SHP77 treated with DMSO at 0.1 percent for 48 hours (cell line): Measurements from ENCODE around the gene ANO5.
"Not testable (repeated sequence)": the region's sequence is repeated elsewhere in the genome, so short reads cannot be mapped to it uniquely, and the experiment has no call there.

Experiments used
- DNase-seq: peaks from one replicate; lab custom pipeline; 2025; lab: John Stamatoyannopoulos, UW

ANO5 gene

DNA sequence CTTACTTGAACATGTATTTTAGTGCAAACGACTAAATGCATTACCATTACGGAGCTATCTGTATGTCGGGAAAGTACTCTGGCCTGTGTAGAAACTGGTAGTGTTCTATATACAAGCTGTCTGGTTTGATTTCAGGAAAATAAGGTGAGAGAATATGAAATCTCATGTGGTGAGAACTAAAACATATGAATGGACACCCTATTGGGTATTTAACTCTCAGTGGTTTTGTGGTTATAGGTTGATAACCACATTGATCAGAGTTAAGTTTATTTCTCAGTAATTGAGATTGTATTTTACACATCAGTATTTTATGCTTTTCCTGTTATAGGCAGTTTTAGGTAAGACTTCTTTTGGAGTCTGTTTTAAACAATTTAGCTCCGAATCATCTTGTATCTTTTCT, 10.4 kb downstream of the ANO5 start:
- DNase-seq = no peak

DNA sequence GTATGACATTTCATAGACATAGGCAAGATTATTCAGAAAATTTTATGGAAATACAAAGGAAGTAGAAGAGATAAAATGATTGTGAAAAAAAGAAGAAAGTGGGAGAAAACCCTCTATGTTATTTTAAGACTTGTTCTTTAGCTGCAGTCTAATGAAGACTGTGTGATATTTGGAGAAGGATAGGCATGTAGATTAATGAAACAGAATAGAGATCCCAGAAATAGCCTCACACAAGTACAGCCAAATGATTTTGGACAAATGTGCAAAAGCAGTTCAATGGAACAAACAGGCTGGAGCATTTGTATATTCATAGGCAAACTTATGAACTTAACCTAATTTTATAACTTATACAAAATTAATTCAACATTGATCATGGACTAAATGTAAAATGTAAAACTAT, 14.3 kb downstream of the ANO5 start:
- no peak for DNase-seq

DNA sequence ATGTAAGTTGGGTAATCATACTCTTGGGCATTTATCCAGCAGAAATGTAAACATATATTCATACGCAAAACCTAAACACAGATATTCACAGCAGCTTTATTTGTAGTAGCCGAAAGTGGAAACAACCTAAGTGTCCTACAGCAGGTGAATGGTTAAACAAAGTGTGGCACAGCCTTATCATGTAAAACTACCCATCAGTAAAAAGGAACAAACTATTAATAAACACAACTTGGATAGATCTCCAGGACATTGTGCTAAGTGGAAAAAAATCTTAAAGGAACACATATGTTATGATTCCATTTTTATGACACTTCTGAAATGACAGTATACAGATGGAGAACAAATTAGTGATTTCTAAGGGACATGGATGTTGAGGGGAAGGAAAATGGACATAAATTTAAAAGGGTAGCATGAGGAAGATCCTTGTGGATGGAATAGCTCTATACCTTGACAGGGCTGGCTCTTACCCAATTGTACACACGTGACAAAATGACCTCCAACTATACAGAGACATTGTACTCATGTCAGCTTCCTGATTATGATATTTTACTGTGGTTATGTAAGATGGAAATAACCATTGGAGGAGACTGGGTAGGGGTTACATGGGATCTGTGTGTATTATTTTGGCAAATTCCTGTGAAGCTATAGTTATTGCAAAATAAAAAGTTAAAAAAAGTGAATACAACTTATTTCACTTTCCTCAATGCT, 15.4 kb downstream of the ANO5 start:
- DNase-seq = no peak

DNA sequence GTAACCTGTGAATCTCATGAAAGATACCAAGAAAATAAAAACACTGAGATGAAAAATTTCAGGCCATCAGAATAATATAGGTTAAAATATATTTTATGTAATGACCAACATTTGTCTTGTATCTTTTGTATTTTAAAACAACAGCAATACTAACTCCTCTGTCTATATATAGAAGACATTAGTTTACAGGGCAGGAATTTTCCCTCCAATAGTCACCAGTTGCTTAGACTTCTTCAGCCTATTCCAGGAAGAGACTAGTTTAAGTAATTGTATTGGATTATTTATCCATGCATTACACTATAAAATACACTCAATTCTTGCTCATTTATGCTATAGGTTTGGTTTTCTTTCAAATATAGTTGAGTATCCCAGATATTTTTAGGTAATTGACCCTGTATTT, 24.1 kb downstream of the ANO5 start:
- DNase-seq = no peak

DNA sequence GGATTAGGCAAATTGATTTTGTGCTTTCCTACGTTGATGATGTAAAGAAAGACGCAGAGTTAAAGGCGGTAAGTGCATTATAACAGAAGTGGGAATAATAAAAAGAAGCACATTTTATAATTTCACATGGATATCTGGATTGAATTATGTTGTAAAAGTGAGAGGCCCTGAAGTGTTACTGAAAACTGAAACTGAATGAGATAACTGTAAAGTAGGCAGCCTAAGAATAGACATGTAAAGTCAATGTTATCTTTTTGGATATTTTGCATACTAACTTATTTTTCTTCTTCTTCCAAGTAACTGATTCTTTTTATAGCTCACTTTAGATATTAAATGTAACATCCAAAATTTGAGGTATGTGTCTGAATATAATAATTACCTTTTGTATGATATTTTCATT, 28.3 kb downstream of the ANO5 start:
- no peak for DNase-seq

DNA sequence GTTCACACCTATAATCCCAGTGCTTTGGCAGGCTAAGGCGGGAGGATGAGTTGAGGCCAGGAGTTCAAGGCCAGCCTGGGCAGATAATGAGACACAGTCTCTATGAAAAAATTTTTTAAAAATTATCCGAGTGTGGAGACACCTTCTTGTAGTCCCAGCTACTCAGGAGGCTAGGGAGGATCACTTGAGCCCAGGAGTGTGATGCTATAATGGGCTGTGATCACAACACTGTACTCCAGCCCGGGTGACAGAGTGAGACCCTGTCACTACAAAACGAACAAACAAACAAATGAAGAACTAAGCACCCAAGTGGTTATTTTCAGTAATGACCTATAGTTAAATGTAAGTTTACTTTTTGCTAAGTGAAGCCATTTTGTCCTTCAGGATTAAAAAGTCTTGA, 32.3 kb downstream of the ANO5 start:
- no peak for DNase-seq

DNA sequence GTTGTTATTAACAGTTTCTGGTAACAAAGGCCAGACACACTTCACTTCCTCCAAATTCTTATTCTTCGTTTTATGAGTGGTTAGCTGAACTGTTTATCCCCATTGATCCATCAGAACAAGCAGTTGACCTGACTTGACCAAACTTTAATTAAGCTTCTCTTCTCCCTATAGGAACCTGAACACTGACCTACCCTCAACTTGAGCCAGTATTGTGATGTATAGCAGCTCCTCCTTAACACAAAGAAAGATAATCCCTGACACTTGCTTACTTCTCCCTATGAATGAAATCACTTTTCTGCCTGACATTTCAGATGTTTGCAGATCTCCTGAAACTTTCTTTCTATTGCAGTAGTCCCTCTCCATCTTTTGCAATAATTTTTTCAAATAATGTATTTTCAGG, 41.9 kb downstream of the ANO5 start:
- no peak for DNase-seq

DNA sequence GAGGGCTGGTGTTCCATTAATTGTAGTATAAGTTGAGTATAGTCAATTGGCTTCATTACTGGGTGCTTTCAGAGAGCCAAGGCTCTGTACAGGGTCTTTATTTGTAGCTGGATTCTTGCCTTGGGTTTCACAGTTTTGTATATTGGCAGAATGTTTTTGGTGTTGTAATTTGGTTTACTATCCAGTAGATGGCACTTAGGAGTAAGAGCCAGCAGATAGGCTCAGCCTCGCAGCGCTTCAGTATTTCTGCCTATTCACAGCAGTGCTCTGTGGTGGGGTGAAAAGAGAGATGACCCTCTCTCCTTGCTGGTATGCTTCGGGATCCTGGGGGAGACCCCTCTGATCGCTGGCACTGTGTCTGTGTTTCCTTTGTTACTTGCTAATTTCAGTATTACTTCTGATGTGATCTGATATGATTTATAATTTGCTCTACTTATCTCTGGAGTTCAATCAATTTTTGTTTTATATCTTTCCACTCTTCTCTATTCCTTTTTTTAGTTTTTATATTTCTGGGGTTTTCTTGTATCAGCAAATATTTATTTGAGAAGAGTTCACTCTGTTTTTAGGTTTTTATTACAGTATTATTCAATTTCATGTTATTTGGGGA, 52.2 kb downstream of the ANO5 start:
- DNase-seq = no peak

DNA sequence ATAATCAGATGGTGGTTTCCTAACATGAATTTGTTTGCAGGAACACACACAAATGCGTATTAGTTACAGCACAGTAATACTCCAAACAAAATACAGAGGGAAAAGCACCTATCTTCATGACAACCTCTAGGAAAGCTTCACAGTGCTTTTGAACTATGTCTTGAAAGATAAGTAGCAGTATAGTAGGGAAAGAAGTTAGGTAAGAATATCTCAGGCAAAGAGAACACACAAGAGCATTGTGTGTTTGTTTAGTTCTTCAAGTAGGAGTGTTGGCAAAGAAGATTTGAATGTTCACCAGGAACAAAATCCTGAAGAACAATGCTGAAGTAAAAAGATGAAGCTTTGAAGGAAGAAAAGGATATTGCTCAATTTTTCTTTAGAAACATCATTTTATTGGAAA, 54.1 kb downstream of the ANO5 start:
- no peak for DNase-seq

DNA sequence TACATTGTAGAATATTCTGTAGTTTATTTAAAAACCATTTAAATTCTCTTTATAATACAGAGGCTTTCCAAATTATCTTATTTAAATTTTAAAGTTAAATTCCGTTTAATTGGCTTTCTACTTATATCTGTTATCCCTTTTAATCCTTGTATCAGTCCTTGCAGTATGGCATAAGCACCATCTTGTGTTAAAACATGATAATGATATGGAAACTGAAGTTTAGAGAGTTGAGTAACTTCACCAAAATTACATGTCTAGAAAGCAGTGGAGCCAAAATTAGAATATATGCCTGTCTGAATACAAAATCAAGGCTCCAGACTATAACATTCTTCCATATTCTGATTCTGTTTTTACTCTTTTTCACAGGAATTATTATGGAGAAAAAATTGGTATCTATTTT, 57.0 kb downstream of the ANO5 start:
- DNase-seq = no peak

DNA sequence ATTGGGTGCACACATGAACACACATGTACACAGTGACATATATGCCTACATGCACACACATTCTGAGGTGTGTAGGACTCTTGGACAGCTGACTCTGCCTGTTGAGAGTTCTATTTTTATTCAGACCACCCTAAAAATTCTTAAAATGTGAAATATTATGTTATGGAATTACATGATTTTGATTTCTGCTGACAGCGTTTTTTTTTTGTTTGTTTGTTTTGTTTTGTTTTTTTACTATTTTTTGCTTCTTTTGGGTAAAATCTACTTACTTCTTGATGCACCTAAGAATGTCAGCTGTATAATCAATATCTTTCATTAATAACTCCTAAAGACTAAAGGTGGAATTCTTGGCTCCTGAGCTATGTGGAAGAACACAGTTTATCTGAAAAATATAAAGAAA, 64.0 kb downstream of the ANO5 start:
- no peak for DNase-seq

DNA sequence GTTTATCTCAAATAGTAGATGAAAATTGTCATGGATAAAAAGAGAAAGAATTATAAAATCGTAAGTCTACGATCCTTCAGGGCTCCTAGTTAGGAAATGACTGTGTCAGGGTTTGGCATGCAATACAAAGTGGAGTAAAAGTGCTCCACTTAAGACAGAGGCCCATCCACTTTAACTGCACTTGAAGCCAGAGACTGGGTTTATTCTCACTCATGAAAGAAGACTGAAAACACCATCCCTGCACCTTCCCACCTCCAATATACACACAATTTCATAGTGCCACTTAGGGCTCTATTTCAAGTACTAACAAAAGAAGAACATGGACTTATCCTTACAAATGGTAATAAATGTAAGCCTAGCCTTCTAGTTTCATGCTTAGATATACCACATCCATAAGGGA, 70.7 kb downstream of the ANO5 start:
- DNase-seq = no peak

DNA sequence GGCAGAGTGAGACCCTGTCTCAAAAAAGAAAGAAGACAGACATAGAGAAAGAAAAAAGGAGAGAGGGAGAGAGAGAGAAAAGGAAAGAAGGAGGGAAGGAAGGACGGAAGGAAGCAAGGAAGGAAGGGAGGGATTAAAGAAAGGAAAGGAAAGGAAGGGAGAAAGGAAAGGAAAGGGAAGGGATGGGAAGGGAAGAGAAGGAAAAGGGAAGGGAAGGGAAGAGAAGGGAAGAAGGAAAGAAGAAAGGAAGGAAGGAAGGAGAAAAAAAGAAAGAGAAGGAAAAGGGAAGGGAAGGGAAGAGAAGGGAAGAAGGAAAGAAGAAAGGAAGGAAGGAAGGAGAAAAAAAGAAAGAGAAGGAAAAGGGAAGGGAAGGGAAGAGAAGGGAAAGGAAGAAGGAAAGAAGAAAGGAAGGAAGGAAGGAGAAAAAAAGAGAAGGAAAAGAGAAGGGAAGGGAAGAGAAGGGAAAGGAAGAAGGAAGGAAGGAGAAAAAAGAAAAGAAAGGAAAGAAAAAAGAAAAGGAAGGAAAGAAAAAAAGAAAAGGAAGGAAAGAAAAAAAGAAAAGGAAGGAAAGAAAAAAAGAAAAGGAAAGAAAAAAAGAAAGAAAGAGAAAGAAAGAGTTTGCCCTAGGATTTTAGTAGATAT, 76.2 kb downstream of the ANO5 start:
- DNase-seq = not testable (repeated sequence)

DNA sequence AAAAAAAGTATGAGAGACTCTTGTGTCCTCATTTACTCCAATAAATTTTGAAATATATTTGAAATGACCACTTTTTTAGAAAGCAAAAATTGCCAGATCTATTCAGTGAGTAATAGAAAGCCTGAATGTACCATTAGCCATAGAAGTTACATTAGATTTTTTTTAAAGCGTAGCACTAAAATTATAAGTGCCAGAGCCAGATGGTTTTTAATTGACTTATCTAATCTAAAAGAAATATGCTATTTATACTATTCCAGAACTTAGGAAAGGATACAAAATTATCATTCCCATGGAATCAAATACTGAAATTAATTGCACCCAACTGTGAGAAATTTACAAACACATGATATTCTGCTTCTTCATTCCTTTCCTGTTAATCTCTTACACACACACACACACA, 80.9 kb downstream of the ANO5 start:
- no peak for DNase-seq

DNA sequence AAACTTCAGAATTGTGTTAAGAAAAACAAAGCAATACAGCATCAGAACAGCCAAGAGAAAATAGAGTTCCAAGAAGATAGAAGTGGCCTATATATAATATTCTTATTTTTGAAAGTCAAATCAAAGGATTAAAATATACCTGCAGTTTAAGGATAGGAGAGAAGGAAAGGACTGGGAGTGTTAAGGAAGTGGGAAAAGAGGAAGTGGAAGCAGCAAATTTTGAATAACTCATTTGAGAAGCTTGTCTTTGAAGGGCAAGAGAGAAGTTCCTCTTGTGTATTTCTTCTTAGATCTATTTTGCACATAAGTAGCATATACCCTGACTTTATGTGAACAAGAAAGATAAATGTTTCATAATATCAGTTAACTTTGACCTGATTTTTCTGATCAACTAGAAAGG, 82.7 kb downstream of the ANO5 start:
- DNase-seq = no peak

DNA sequence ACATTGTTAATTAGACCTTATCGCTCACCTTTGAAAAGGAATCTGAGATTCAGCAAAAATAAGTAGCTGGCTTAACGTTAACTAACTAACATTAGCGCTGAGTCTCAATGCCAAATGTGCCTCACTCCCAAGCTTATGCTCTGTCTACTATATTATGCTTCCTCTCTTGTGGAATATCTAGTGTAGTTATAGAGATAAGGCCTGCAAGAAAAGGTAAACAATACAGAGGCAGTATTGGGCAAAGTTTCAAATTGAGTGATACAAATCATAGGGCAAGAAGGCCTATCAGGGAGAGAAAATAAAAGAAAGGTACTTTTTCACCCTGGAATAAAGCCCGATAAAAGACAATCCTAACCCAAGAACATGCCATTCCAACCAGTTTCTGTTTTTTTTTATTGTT, 83.7 kb downstream of the ANO5 start:
- no peak for DNase-seq

DNA sequence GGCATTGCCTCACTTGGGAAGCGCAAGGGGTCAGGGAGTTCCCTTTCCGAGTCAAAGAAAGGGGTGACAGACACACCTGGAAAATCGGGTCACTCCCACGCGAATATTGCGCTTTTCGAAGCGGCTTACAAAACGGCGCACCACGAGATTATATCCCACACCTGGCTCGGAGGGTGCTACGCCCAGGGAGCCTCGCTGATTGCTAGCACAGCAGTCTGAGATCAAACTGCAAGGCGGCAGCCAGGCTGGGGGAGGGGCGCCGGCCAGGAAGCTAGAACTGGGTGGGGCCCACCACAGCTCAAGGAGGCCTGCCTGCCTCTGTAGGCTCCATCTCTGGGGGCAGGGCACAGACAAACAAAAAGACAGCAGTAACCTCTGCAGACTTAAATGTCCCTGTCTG, 92.1 kb downstream of the ANO5 start:
- not testable (repeated sequence) for DNase-seq

DNA sequence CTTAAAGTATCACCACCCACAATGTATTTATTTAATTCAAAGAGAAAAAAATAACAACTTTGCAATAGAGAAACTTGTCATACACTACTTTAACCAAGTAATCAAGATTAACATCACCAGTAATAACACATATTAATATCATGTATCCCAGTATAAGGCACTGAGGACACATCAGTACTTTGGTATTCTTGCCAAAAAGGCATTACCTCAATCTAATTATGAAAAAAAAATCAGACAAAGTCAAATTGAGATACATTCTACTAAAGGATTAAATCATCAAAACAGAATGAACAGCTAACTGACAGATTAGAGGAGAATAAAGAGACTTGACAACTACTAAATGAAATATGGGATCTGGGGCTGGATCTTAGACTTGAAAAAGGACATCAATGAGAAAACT, 109.5 kb downstream of the ANO5 start:
- no peak for DNase-seq

DNA sequence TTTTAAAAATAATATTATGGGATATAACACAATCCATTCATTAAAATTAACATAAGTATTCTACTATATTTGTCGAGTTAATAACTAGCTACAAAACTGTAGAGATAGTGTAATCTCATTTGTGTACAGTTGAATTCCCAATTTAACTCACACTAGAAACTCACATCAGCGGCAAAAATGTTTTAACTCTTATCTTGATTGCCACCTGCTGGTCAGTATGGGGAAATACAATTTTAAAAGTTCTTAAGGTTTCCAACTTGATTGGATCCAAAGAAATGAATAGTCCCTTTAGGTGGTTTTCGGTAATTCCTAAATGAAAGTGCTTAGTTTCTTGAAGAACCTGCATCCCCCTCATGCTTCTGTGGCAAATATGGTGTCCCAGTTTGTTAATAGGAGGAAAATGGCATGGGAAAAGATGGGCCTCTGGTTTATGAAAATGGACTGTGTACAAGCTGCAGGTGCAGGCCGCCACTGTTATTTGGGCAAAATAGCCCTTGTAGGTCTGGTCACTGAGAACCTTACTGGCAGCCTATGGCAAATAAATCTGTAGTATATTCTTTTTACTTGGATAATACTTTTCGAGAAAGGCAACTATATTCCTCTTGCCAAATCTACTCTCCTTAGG, 111.6 kb downstream of the ANO5 start:
- DNase-seq = no peak

DNA sequence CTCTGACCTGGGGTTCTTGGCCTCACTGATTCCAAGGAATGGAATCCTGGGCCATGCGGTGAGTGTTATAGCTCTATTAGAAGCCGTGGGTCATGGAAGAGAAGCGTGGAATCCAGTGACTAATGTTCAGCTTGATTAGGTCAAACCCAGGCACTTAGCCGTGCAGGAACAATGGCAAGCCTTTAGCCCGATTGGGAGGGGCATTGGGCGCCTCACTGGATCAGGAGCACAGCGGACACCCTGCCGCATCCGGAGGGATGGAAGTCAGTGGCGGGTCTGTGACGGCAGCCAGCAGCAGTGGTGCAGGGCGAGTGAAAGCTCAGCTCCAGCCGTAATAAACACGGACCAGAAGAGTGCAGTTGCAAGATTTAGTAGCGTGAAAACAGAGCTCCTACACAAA, 124.8 kb downstream of the ANO5 start:
- no peak for DNase-seq

DNA sequence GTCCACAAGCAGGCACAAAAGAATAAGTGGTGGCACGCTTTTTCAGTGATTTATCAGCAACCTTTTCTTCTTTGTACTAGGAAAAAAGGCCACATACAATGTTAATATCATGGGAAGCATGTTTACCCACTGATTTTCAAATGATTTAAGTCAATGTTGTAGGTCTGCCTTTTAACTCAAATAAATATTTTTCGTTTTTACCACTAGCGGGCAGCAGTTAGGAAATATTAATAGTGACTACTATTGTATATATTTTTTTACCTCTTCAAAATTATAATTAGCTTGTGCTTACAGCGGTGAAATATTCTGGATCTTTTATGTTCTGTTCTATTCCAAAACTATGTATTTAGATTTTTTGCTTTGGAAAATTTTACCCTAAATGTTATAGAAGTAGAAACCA, 138.9 kb downstream of the ANO5 start:
- DNase-seq = no peak
